Inflammatory macrophage treated with lipopolysaccharide for 1 hour (primary cell): ENCODE measurements around the gene DAP3.
"Not testable (repeated sequence)": the region's sequence is repeated elsewhere in the genome, so short reads cannot be mapped to it uniquely, and the experiment has no call there.

Experiments
- DNase-seq, 2 donors: peaks; one replicate each; pipeline ENCODE4 v3.0.0-alpha.2; 2020 to 2022

Gene DAP3

GRCh38 chr1:155689081-155689607, at the start of gene DAP3:
Gene DAP3, plus strand, starts transcription at chr1:155689091. Its CDS starts 20,689 bp downstream, at chr1:155709780.
- not testable (repeated sequence) for DNase-seq

- DNase-seq, result no peak
Observed at GRCh38 chr1:155640367-155640766, 48.5 kb upstream of the DAP3 start.

- DNase-seq, result not testable (repeated sequence)
Observed at GRCh38 chr1:155642559-155643180, 46.2 kb upstream of the DAP3 start.

DNA sequence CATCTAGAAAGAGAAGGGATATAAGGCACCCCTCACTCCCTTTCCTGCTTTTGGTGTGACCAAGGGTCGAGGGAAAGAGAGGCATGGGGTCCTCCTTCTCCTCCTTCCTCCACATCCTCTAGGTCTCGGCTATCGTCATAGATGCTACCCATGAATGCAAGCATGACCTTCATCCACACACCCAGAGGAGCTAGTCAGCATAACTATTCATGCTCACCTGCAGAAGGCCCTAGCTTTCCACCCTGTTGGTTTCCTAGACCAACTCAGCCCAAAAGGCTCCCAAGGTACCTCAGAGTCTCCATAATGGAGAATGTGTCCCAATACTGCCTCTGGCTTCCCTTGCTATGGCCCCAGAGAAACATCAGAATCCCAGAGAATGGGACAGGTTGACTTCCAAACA, 45.7 kb upstream of the DAP3 start:
- no peak for DNase-seq

DNA sequence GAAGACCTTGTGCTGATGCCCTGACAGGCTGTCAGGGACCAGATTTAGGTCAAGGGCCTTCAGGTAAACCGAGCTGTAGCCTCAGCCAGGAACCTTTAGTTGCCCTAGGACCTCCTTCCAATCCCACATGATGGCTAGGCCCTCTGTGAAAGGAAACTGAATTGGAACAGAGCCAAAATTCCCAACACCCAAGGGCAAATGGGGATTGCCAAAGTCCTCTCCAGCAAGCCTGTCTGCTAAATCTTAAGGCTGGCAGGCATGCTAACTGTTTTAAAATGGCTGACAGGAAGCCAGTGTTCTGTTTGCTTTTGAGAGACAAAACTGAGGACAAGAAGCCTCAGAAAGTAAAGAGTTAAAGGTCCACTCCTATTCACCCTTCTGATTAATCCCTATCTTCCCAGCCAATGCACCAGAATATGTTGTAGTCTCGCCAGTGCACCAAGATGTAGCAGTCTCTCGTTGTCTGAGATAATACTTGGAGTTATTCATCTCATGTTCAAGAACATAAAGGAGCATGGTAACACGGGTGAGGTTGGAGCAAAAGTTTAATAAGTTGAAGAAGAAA, 43.8 kb upstream of the DAP3 start:
- DNase-seq, result no peak

GRCh38 chr1:155645648-155646047, 43.2 kb upstream of the DAP3 start:
- no peak for DNase-seq

- DNase-seq, result peak; percentile 63 to 64
Observed at GRCh38 chr1:155646307-155646706, 42.6 kb upstream of the DAP3 start.

DNA sequence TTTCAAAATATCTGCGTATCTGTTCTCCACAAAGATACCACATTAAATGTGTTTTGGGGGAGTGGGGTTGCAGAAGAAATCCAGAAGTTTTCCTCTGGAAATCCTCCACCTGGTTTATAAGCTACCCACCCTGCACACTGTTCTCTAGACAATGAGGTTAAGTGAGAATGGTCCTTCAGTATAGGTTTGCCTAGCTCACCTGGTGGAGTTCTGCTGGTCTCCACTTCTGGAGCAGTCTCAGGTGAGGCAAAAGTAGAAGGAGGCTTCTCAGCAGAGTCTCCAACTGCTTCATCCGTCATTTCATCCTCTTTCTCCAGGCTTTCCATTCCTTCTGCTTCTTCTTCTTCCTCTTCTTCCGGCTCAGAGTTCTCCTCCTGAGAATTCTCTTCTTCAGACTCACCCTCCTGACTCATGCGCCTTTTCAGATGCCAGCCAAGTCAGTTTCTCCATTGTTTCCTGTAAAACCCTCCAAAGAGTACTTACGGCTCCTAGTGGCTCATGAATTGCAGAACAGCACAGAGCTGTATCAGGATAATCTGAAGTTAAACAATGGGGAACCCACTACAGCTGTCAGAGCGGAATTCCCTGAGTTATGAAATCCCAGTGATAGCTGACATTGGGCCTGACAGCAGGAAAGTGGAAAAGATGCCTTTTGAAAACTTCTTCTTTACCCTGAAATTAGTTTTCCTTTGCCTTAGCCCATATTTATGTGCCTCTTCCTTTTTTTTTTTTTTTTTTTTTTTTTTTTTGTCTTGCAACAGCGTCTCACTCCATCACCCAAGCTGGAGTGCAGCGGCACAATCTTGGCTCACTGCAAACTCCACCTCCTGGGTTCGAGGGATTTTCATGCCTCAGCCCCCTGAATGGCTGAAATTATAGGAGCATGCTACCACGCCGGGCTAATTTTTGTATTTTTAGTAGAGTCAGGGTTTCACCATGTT, 40.4 kb upstream of the DAP3 start:
- peak; percentile 98 for DNase-seq

DNA sequence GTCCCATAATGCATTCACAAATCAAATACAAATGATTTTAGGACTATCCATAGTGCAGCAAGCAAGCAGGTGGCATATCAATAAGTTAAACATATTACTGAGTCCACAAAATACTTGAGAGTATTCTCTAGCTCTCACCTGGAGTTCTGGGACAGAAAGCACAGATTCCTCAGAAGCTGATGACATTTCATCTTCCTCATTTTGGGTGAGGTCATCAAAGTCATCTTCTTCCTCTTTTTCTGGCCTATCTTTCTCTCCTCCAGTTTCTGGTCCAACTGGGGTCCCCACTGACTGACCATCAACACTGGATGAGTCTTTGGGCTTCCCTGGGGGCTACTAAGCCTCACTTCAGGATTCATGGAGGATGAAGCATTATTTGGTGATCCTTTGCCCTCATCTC, 39.2 kb upstream of the DAP3 start:
- DNase-seq, result peak; percentile 69

DNA sequence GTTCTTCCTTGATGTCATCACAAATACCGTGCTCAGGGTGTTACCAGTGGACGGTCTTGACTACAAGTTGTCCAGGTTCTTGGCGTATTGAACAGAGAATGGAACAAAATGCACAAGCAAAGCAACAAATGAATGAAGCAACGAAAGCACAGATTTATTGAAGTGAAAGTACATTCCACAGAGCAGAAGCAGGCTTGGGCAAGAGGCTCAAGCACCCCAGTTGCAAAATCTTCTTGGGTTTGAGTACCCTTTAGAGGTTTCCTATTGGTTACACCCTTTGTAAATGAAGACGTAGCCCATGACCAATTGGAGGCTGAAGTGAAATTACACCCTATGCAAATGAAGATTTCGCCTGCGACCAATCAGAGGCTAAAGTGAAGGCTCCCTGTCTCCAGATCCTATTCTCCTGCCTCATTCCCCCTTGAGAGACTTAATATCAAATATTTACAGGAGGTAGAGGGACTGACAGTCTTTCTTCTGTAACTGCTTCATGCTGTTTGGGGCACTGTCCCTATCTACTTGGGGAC, 38.6 kb upstream of the DAP3 start:
- DNase-seq, result peak; percentile 34 to 41

DNA sequence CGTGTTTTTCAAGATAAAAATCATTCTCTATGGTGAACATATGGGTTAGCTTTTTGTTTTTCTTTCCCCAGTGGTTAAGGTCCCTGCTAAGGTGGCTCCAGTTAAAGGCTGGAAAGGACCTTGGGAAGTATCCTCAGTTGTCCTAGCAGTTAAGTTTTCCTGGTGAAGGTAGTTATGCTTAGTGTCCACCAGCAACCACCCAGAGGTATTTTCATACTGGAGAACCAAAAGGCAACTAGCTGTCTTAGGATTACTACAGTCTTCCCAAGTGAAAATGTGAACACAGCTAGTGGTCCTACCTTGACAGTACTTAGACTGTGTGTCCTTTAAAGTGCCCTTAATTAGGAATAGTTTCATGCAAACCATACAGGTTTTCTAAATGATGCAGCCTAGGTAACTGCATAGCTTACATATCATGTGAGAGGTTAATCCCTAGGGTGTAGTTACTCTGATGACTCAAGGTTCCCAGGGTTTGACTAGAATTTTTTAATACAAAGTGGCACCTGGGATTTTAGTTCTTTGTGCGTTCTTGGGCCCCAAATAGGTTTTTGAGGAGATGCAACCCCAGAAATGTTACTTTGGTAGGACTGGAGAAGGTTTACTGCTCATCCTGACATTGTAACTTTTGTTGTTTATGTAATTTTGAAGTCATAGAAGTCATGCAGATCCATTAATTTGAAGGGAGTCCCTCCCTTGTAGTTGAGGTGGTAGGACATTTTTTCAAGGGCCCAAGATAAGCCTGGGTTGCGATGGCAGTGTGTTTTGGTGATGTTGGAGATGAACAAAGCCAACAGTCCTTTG, 36.8 kb upstream of the DAP3 start:
- DNase-seq, result no peak

GRCh38 chr1:155652951-155653350, 35.9 kb upstream of the DAP3 start:
- DNase-seq, result no peak

GRCh38 chr1:155657463-155657862, 31.4 kb upstream of the DAP3 start:
- no peak for DNase-seq

GRCh38 chr1:155661239-155661638, 27.7 kb upstream of the DAP3 start:
- DNase-seq, result not testable (repeated sequence)

DNA sequence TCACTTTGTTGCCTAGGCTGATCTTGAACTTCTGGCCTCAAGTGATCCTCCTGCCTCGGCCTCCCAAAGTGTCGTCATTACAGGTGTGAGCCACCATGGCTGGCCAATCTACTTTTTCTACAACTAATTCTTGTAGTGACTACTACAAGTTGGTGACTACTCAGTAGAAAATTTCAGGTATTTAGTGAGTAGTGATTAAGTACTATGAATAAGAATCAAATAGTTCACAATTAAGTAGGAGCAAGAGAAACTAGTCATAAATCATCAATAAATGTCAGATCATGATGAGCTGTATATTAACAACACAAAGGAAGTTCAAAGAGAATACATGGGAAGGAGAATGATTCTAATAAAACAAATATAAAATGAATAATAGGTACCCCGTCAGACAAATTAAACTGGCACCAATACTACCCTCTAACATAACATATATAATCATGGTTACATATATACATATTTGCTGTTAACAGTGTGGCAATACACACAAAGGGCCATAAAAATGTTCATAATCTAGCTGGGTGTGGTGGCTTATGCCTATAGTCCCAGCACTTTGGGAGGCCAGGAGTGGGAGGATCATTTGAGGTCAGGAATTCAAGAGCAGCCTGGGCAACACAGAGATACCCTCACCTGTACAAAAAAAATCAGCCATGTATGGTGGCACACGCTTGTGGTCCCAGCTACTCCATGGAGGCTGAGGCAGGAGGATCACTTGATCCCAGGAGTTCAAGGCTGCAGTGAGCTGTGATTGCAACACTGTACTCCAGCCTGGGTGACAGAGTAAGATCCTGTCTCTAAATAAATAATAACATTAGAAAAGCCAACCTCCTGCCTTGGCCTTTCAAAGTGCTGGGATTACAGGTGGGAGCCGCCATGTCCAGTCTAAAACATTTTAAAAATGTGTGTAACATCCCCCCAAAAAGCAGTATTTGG, 19.4 kb upstream of the DAP3 start:
- DNase-seq, result no peak

GRCh38 chr1:155671750-155672149, 17.1 kb upstream of the DAP3 start:
- DNase-seq, result no peak

DNA sequence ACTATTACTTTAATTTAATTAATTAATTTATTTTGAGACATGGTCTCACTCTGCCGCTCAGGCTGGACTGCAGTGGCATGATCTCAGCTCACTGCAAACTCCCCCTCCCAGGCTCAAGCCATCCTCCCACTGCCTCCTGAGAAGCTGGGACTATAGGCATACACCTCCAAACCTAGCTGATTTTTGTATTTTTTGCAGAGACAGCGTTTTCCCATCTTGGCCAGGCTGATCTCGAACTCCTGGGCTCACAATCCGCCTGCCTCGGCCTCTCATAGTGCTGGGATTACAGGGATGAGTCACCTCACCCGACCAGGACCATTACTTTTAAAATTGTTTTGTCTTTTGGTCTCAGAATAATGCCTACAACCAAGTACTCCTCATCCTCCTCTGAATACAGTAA, 15.9 kb upstream of the DAP3 start:
- DNase-seq, result no peak

DNA sequence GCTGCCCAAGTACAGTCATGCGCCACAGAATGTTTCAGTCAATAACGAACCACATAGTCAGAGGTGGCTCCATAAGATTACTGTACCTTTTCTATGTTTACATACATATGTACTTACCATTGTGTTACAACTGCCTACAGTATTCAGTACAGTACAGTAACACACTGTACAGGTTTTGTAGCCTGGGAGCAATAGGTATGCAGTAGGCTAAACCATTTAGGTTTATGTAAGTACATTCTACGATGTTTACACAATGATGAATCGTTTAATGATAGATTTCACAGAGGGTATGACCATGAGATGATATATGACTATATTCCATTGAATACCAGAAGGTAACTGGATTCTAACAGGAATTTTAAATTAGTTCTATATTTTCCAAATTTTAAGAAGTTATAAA, 10.9 kb upstream of the DAP3 start:
- DNase-seq, result no peak

GRCh38 chr1:155678992-155679391, 9.9 kb upstream of the DAP3 start:
- not testable (repeated sequence) for DNase-seq

GRCh38 chr1:155680531-155680930, 8.4 kb upstream of the DAP3 start:
- peak; percentile 58 to 87 for DNase-seq

- DNase-seq, result no peak
Observed at GRCh38 chr1:155681776-155682175, 7.1 kb upstream of the DAP3 start.
